Hematopoietic multipotent progenitor cell treated with erythropoietin and hydrocortisone succinate and interleukin-3 and kit ligand, for 6 days (in vitro differentiated cells): ENCODE results near the gene FARP1.

Experiments
- DNase-seq: peaks from one replicate; pipeline ENCODE4 v3.0.0-alpha.2; 2015

The FARP1 gene

GRCh38 chr13:98293103-98293502 is 150.2 kb downstream of the FARP1 start:
- no peak for DNase-seq

- DNase-seq: no peak
Measured at GRCh38 chr13:98293570-98294142, 150.8 kb downstream of the FARP1 start.

- no peak for DNase-seq
Measured at GRCh38 chr13:98295371-98295770, 152.5 kb downstream of the FARP1 start.

GRCh38 chr13:98297051-98297450 is 154.2 kb downstream of the FARP1 start:
- DNase-seq: no peak

GRCh38 chr13:98297745-98298144 is 154.9 kb downstream of the FARP1 start:
- no peak for DNase-seq

GRCh38 chr13:98298599-98298998 is 155.7 kb downstream of the FARP1 start:
- no peak for DNase-seq

GRCh38 chr13:98299235-98299965 is 156.5 kb downstream of the FARP1 start:
- DNase-seq: no peak

GRCh38 chr13:98299966-98300350 is 157.1 kb downstream of the FARP1 start:
- DNase-seq: no peak

- DNase-seq: no peak
Measured at GRCh38 chr13:98300956-98301641, 158.2 kb downstream of the FARP1 start.

GRCh38 chr13:98301721-98302120 is 158.8 kb downstream of the FARP1 start:
- no peak for DNase-seq

GRCh38 chr13:98303858-98304257 is 161.0 kb downstream of the FARP1 start:
- no peak for DNase-seq

- no peak for DNase-seq
Measured at GRCh38 chr13:98305670-98306069, 162.8 kb downstream of the FARP1 start.

GRCh38 chr13:98307463-98308085 is 164.7 kb downstream of the FARP1 start:
- no peak for DNase-seq

- no peak for DNase-seq
Measured at GRCh38 chr13:98308086-98308911, 165.4 kb downstream of the FARP1 start.

GRCh38 chr13:98309569-98310335 is 166.9 kb downstream of the FARP1 start:
- no peak for DNase-seq

GRCh38 chr13:98310485-98311199 is 167.7 kb downstream of the FARP1 start:
- DNase-seq: no peak

GRCh38 chr13:98311200-98311548 is 168.3 kb downstream of the FARP1 start:
- DNase-seq: no peak

- no peak for DNase-seq
Measured at GRCh38 chr13:98312606-98313005, 169.7 kb downstream of the FARP1 start.

GRCh38 chr13:98313023-98313921 is 170.4 kb downstream of the FARP1 start:
- no peak for DNase-seq

GRCh38 chr13:98313922-98314292 is 171.0 kb downstream of the FARP1 start:
- DNase-seq: no peak
